Hematopoietic multipotent progenitor cell treated with erythropoietin and hydrocortisone succinate and interleukin-3 and kit ligand, for 15 days (in vitro differentiated cells): Measurements from ENCODE around the gene FAM193A.
"Not testable (repeated sequence)": the region's sequence is repeated elsewhere in the genome, so short reads cannot be mapped to it uniquely, and the experiment has no call there.

ENCODE experiments used
- DNase-seq: peaks from one replicate; pipeline ENCODE4 v3.0.0-alpha.2; 2015; ENCODE audit warnings: low spot score

FAM193A gene

GRCh38 chr4:2651998-2652397 is 115.6 kb downstream of the FAM193A start:
- DNase-seq: no peak

- no peak for DNase-seq
Measured at GRCh38 chr4:2652415-2653160, 116.1 kb downstream of the FAM193A start.

- no peak for DNase-seq
Measured at GRCh38 chr4:2660596-2661211, 124.3 kb downstream of the FAM193A start.

- no peak for DNase-seq
Measured at GRCh38 chr4:2662598-2662997, 126.2 kb downstream of the FAM193A start.

- no peak for DNase-seq
Measured at GRCh38 chr4:2663275-2663674, 126.8 kb downstream of the FAM193A start.

- DNase-seq: no peak
Measured at GRCh38 chr4:2666722-2667247, 130.3 kb downstream of the FAM193A start.

GRCh38 chr4:2667428-2667827 is 131.0 kb downstream of the FAM193A start:
- DNase-seq: no peak

- no peak for DNase-seq
Measured at GRCh38 chr4:2671267-2671895, 134.9 kb downstream of the FAM193A start.

GRCh38 chr4:2672082-2672481 is 135.6 kb downstream of the FAM193A start:
- DNase-seq: no peak

- DNase-seq: no peak
Measured at GRCh38 chr4:2672700-2673099, 136.3 kb downstream of the FAM193A start.

- no peak for DNase-seq
Measured at GRCh38 chr4:2673157-2673556, 136.7 kb downstream of the FAM193A start.

GRCh38 chr4:2679762-2680161 is 143.3 kb downstream of the FAM193A start:
- not testable (repeated sequence) for DNase-seq

- no peak for DNase-seq
Measured at GRCh38 chr4:2684486-2684885, 148.0 kb downstream of the FAM193A start.

- DNase-seq: no peak
Measured at GRCh38 chr4:2685541-2685940, 149.1 kb downstream of the FAM193A start.

- no peak for DNase-seq
Measured at GRCh38 chr4:2686379-2687265, 150.2 kb downstream of the FAM193A start.

- DNase-seq: no peak
Measured at GRCh38 chr4:2688281-2688680, 151.8 kb downstream of the FAM193A start.

- no peak for DNase-seq
Measured at GRCh38 chr4:2688697-2689096, 152.2 kb downstream of the FAM193A start.

GRCh38 chr4:2689114-2689513 is 152.7 kb downstream of the FAM193A start:
- no peak for DNase-seq

GRCh38 chr4:2689825-2690700 is 153.6 kb downstream of the FAM193A start:
- DNase-seq: no peak

- no peak for DNase-seq
Measured at GRCh38 chr4:2691313-2691712, 154.9 kb downstream of the FAM193A start.

- no peak for DNase-seq
Measured at GRCh38 chr4:2691952-2692435, 155.5 kb downstream of the FAM193A start.
